TTC549 (cell line): Measurements from ENCODE around the gene SYNJ2.

Source experiments
- FAIRE-seq: peaks from 2 replicates; lab custom pipeline; 2012; peaks lifted over from hg19 to GRCh38; lab: Jason Lieb, UNC

The SYNJ2 gene

DNA sequence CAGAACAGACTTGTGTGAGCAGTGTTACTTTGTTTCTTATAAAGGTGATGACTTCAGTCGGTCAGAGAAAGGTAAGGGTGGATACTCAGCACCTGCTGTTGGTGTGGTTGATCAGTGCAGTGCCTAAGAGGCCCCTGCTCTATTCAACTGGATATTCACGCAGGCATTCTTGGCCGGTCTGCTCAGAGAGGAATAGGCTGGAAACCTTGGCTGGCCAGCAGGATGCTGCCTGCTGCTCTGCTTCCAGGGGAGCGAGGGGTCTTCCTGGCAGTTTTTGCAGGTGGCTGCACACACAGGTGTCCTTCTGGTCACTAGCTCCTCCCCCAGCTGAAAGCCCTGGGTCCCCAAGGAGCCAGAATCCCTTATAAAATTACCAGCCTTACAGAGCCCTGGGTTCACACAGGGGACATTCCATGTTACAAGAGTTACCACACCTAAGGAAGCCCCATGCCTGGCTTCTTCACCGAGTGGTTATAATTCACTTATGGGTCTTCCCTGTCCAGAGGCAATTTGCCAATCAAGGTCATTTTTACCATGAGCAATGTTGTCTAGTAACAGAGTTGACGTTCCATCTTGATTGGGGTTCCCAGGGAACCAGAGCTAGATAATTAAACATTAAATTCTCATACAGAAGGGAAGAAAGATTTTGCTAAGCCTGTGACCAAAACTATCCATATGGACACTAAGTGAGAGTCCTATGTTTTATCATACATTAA lies 16.4 kb downstream of the SYNJ2 start:
- no peak for FAIRE-seq

DNA sequence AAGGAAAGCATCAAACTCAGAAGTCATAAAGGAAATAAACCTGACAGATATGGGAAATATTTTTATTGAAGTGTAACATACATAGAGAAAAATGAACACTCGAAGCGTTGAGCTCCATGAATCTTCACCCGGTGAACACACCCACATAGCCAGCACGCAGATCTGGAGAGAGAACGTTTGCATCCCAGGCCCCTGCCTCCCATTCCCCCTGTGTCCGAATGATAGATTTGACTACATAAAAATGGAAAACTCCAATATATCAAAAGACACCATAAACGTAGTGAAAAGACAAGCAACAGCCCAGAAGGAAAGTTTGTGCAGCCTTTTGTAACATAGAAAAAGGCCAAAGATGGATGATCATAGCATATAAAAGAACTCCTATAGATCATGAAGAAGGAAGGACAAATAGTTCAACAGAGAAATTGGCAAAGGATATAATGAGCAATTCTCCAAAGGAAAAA lies 17.1 kb downstream of the SYNJ2 start:
- no peak for FAIRE-seq

DNA sequence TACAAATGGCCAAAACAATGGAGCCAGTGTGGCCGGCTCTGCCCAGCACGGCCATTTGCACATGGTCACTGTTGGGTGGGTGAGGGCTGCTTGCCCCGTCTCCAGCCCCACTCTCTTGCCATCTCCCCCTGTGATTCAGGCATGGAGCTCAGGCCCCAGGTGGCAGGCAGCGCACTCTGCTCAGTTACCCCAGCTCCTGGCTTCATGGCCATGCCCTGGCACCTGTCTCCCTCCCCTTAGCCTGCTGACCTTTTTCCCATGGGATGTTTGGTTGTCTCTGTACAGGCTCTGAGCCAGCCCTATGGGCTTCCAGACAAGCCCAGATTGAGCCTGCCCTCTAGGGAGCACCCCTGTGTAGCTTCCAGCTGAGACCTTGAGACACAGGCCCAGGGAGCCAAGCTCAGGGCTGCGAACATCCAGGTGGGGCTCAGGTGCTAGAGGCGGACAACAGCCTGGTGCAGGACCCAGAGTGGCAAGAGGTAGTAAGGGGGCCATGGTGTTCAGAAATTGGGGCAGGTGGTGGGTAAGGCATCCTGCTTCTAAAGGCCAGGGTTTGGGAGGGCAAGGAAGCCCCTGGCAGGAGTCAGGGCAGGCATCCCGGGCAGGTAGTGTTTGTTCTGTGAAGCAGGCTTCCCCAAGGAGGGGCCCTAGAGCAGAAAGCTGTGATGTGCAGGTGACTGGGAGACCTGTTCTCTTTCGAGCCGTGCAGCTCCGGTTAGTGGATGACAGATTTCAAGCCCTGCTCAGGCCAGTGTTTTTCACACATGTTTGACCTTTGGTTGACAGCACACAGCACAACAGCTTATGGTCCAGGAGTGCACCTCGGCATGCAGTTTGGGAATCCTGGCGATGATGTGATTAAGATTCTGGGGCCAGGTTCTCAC lies 17.7 kb downstream of the SYNJ2 start:
- FAIRE-seq: no peak

DNA sequence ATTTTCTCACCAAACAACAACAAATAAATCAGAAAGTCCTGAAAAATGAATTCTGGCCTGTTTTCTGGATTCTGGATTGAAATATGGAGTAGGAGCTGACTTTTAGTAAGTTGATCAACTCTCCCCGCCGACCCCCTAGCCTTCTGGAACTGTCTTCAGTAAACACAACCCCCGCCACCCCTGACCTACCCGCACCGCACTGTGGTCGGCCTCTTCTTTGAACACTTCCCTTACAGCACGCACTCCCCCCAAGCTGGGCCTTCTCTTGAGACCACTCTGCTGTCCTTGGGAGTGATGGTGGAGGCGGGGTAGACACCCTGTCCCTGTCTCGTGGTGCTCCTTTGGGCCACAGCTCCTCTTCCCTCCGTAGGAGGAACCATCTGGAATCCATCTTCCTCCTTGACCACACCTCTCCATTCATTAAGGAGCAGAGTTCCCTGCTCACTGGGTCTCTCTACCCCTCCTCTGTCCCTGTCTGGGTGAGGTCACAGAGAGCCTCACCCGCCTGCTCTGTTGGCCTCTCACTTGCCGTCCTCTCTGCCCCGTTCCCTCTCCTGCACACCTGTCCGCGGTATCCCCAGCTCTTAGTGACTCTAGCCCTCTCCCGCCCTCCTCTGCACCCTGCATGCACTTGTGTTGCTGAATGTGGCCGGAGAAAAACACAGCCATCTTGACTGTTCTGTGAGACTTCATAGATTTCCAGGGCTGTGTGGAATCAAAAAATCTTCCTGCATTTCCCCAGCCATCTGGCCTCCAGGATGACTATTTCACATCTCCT lies 19.1 kb downstream of the SYNJ2 start:
- FAIRE-seq: no peak

DNA sequence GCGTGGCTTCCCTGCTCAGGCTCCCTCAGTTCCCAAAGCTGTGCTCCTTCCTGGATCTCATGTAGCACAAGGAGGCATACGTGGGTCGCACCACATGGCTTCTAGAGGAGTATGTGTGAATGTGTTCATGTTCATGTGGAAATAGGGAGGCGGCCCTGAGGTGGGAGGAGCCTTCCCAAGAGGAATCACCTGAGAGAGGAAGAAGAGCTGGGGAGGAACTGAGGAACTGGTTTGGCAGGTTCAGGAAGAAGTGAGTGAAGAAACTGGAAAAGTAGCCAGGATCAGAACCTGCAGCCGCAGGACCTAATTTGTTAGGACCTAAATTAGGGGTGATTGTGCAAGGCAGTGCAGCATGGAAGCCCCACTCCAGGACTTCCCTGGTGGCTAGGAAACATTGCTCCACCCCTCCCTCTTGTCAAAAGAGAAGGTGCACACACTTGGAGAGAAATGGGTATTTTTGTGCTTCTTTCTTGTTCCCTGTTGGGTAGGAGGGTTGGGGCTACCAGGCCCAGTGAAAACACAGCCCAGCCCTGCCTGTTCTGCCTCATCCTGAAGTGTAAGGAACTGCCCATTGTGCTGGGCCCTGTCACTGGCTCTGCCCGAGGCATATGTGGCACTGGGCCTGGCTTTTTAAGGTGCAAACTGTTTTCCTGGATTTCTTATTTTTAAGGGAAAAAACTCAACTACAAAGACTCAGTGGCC lies 20.7 kb downstream of the SYNJ2 start:
- no peak for FAIRE-seq

DNA sequence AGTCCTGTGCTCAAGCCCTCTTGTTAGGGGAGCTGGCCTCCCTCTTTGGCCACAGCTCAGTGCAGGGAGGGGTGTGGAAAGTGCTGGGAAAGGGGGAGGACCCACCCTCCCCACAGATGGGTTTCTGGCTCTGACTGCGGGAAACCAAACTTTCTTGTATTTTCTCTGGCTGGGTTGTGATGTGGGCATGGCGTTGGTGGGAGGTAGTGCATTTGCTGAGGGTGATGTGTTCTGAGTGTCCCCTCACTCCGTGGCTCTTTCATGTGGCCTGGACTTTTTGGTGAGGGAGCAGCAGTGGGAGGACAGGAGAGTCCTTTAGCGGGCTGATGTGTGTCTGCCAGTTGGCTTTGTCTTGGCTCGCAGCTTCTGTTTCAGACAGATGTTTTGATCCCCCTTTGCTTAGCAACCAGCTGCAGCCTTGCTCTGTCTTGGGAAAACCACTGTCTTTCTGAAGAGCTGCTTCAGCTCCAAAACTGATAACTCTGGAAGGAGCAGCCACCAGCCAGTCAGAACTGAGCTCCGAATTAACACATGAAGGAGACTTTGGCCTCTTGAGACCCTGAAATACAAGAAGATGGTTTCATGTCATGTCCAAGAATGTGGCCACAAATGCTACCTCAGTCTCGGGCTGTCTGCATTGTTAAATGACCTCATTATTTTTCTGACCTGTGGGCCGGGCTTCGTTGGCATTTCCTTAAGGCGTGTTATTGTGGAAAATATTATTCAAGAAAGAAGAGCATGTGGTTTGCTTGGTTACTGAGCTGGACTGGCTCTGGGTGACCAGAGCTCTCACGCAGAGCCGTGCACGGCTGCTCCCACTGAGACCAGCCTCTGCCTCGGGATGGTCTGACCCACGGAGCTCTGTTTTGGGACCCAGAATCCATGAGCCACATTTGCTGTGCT lies 21.5 kb downstream of the SYNJ2 start:
- FAIRE-seq: no peak

DNA sequence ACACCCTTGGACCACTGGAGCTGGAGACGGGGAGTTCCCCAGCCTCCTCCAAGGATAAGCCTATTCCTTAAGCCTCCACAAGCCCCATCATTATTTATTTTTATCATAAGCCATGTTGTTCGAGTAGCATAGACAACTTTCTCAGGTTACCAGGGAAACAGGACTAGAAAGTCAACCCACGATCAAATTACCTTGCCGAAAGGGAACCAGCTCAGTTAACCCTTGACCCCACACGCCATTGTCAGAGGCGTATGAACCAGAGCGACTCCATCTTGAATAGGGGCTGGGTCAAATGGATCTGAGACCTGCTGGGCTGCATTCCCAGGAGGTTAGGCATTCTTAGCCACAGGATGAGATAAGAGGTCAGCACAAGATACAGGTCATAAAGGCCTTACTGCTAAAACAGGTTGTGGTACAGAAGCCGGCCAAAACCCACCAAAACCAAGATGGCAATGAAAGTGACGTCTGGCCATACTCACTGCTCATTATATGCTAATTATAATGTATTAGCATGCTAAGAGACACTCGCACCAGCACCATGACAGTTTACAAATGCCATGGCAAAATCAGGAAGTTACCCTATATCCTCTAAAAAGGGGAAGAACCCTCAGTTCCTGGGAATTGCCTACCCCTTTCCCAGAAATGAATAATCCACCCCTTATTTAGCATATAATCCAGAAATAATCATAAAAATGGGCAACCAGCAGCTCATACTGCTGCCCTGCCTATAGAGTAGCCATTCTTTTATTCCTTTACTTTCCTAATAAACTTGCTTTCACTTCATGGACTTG lies 22.4 kb downstream of the SYNJ2 start:
- FAIRE-seq: no peak

DNA sequence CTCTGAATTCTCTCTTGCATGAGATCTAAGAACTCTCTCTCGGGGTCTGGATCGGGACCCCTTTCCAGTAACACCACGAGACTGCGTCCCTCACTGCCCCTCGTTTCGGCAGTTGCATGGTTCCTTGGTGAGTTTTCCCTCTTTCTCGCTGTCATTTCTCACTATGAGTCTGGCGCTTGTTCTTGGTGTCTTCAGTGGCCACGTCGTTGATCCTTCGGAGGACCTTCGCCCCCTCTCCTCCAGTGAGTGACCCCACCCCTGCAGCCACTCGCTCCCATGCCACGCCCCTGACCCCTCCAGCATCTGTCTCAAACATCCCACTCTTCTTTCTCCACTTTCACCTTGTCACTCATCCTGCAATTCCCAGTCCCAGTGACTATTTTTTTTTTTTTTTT lies 23.0 kb downstream of the SYNJ2 start:
- FAIRE-seq: no peak

DNA sequence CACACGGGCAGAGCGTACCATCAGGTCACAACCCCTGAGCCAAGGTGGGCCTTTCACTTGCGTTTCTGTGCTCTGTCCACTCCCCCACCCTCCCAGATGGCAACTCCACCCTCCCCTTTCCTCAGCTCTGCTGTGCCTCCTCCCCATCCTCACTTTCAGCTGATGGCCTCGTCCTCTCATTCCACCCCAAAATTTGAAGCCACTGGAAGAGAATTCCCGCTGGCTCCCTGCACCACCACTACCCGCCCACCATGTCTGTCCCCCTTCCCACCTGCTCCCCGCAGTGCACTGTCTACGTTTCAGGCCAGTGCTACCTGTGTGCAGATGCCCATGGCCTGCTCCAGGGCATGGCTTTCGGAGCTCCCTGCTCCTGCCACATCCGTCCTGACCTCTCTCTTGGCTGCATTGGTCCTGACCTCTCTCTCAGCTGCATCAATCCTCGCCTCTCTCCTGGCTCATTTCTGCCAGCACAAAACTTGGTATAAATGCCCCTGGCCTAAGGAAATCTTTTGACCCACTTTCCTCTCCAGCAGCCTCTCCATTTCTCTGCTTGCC lies 24.0 kb downstream of the SYNJ2 start:
- no peak for FAIRE-seq

DNA sequence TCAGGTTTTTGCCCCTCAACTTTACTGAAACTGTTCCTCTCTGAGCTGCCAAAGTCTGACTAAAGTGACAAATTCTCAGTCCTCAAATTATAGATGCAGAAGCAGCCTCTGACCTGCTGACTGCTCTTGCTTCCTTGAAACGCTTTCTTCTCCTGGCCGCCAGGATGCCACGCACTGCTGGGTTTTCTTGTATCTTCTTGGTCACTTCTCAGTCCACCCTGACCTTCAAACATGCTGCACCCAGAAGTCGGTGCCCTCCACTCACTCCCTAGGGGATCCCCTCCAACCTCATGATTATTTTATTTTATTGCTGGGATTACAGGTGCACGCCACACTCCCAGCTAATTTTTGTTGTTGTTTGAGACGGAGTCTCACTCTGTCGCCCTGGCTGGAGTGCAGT lies 24.7 kb downstream of the SYNJ2 start:
- no peak for FAIRE-seq

DNA sequence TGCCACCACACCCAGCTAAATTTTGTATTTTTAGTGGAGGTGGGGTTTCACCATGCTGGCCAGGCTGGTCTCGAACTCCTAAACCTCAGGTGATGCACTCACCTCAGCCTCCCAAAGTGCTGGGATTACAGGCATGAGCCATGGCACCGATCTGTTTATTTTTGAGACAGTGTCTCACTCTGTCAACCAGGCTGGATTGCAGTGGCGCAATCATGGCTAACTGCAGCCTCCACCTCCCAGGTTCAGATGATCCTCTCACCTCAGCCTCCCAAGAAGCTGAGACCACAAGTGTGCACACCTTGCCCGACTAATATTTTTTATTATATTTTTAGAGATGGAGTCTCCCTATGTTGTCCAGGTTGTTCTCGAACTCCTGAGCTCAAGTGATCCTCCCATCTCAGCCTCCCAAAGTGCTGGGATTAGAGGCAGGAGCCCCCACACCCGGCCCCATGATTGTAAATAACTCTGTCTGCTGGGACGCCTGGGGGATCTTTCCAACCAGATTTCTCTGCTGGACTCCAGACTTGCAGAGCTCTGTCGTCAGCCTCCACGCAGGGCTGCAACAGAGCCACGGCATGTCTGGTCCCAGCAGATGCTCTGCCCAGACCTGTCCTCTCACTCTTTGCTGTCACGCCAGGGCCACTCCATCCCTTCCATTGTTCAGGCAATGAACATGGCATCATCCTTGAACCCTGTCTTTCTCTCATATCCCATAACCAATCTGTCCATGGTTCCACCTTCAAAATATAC lies 25.3 kb downstream of the SYNJ2 start:
- no peak for FAIRE-seq

DNA sequence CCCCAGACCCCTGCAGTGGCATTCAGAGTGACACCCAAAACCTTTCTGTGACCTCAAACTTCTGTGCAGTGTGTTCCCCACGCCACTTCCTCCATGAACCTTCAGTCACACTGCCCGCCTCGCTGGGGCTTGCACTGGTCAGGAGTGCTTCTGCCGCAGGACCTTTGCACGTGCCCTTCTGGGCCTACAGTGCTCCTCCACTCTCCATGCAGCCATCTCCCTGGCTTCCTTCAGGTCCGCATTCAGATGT lies 27.1 kb downstream of the SYNJ2 start:
- FAIRE-seq: no peak

DNA sequence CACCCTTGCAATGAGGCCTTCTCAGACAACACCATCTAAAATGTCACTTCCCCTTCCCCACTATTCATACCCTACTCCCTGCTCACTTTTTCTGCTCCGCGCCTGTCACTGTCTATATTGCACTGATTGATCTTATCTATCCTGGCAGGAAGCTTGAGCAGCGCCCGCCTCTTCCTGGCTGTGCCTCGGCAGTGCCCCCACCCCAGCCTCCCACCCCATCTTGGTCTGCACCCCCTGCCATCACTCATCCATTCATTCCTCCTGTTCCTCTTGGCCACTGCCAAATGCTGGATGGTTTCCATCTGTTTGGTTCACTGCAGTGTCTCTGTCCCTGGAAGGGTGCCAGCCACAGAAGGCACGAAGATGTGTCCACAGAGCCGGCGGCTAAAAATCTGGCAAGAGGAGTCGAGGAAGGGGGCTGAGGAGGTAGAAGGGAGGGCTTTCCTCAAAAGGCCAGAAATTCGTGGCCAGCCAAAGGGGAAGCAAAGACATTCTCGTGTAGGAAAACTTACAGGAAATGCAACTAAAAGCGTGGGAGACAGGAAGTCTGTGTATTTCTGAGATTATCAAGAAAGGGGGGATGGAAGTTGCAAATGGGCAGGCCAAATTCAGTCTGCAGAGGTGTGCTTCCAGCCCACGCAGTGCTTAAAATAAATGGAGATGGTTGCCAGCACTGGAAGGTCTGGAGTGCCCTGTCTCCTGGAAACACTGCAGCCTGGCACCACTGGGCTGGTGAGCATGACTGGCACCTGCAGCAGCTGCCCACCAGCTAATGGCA lies 27.6 kb downstream of the SYNJ2 start:
- no peak for FAIRE-seq

DNA sequence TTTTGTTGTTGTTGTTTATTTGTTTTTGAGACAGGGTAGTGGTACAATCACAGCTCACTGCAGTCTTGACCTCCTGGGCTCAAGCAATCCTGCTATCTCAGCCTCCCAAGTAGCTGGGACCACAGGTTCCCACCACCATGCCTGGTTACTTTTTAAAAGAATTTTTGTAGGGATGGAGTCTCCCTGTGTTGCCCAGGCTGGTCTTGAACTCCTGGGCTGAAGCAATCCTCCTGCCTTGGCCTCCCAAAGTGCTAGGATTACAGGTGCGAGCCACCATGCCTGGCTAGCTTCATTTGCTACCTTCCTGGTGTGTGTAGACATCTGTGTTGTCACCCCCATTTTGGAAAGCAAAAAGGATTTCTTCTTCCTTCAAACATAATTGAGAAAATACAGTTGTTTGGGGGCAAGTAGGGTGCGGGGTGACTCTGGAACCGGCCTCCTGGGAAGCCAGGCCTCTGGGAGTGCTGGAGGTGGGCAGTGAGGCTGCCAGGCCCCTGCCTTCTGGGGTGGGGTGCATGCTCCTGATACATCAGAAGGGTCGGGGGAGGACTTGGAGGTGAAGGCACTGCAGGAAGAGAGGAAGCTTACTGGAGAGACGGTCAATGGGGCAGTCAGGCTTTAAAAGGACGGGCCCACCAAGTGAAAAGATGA lies 28.4 kb downstream of the SYNJ2 start:
- no peak for FAIRE-seq

DNA sequence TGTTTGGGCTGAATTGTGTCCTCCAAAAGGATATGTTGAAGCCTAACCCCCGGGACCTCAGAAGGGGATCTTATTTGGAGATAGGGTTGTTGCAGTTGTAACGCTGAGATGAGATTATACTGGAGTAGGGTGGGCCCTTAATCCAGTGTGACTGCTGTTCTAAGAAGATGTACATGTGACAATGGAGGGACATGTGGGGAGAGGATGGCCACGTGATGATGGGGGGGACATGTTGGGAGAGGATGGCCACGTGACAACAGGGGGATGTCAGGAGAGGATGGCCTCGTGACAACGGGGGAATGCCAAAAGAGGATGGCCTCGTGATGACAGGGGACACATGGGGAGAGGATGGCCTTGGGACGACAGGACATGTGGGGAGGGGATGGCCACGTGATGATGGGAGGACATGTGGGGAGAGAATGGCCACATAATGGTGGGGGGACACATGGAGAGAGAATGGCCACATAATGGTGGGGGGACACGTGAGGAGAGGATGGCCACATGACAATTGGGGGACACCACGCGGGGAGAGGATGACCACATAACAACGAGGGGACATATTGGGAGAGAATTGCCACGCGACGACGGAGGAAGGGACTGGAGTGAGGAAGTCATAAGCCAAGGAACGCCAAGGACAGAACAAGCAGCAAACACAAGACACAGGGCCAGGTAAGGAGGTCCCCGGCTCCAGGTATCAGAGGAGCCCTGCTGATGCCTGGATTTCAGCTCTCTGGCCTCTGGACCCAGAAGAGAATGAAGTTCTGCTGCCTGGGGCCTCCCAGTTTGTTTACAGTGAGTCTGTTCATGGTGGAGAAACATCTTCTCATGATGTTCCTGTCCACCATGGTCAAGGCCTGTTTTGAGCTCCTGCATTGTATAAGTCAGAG lies 29.2 kb downstream of the SYNJ2 start:
- no peak for FAIRE-seq

DNA sequence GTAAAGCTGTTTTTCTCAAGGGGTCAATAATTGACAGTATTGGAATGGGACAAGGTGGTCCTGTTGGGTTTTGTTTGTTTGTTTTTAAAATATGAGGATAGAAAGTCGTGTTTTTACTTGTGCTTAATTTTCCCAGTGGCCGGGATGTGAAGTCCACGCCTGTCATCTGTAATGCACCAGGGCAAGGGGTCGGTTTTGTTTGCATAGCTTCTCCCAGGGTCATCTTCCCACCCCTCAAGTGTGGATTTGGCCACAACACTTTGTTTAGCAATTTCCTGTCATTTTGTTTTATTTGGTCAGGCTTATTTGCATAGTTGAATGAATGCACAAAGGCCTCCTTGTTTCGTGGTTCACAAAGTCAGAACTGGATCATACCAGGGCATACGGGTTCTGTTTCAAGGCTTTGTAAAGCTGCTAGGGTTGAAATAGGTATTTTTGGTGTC lies 29.8 kb downstream of the SYNJ2 start:
- FAIRE-seq: no peak

DNA sequence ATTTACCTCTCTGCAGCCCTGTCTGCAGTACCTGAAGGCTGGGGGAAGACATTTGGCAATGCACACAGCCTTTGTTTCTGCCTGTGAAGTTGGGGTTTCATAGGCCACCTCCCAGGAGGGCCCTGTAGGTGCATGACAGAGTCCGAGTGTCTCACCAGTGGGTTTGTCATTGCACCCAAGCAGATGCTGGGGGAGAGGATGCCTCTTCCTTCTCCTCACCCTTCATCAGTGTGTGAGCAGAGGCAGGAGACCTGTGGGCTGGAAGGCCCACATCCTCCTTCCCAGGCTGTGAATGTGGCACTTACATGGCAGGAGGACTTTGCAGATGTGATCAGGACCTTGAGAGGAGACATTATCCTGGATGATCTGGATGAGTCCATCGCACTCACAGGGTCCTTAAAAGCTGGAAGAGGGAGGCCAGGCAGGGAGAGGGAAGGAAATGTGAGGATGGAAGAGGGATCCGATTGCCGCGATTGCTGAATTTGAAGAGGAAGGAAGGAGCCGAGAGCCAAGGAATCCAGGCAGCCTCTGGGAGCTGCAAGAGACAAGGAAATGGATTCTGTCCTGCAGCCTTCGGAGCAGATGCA lies 30.4 kb downstream of the SYNJ2 start:
- no peak for FAIRE-seq
